PFSK-1 (cell line): ENCODE results near the gene SIMC1.
A peak's percentile ranks its signal among the peaks of the same experiment; 100 is the strongest.

Experiments used
- FOXP2 ChIP-seq: optimal IDR thresholded peaks from 2 replicates; pipeline ENCODE3; 2011; ENCODE audit warnings: borderline replicate concordance, control low read depth, inconsistent platforms; ENCODE audit not compliant: insufficient read depth; ENCODE audit errors: extremely low read length, extremely low read depth
- POLR2AphosphoS5 ChIP-seq: IDR thresholded peaks from 2 replicates; pipeline ENCODE4 v1.6.1; 2012; ENCODE audit warnings: low read depth, mild to moderate bottlenecking, control low read depth, low read length, moderate library complexity
- REST ChIP-seq, 2 experiments: IDR thresholded peaks; 2 replicates each; pipeline versions ENCODE4 v1.6.1 to v1.8.0; 2011 to 2012; ENCODE audit warnings: low read depth in 2 of 2, low read length in 2 of 2, control low read depth in 1 of 2, inconsistent platforms in 1 of 2, mild to moderate bottlenecking in 1 of 2, moderate library complexity in 1 of 2; ENCODE audit not compliant: insufficient read depth in 1 of 2
- SIN3A ChIP-seq: IDR thresholded peaks from 2 replicates; pipeline ENCODE4 v1.6.1; 2012; ENCODE audit warnings: mild to moderate bottlenecking, low read length, moderate library complexity, borderline replicate concordance; ENCODE audit not compliant: insufficient read depth
- TAF1 ChIP-seq: IDR thresholded peaks from 2 replicates; pipeline ENCODE4 v1.6.1; 2012; ENCODE audit warnings: low read length, control low read depth, borderline replicate concordance; ENCODE audit not compliant: insufficient read depth

Gene SIMC1

GRCh38 chr5:176381423-176381822 is 143.2 kb downstream of the SIMC1 start:
- TF ChIP-seq TAF1 (no peak), REST (IDR thresholded peaks at IDR 0.05; ENCODE audit: insufficient read depth in 1 of 2, low read depth in 2 of 2, low read length in 2 of 2) (no peak), SIN3A (no peak), POLR2AphosphoS5 (no peak), FOXP2 (no peak)

- TF ChIP-seq POLR2AphosphoS5 (no peak), TAF1 (no peak), SIN3A (no peak), FOXP2 (no peak)
Measured at GRCh38 chr5:176381979-176382378, 143.8 kb downstream of the SIMC1 start.

GRCh38 chr5:176382721-176383120 is 144.5 kb downstream of the SIMC1 start:
- TF ChIP-seq TAF1 = no peak
- no peak for TF ChIP-seq FOXP2
- no peak for TF ChIP-seq REST (IDR thresholded peaks at IDR 0.05; ENCODE audit: insufficient read depth in 1 of 2, low read depth in 2 of 2, low read length in 2 of 2)
- TF ChIP-seq SIN3A = no peak
- peak; percentile 56; the same call in 1 of the 2 replicates for TF ChIP-seq POLR2AphosphoS5

- TF ChIP-seq REST (IDR thresholded peaks at IDR 0.05; ENCODE audit: insufficient read depth in 1 of 2, low read depth in 2 of 2, low read length in 2 of 2) = no peak
- no peak for TF ChIP-seq FOXP2
- 0 out of 2 replicates have a peak, but pooled peaks have one; percentile 7 for TF ChIP-seq POLR2AphosphoS5
Measured at GRCh38 chr5:176383248-176383905, 145.2 kb downstream of the SIMC1 start.

- TF ChIP-seq POLR2AphosphoS5 (no peak), TAF1 (no peak), FOXP2 (no peak)
Measured at GRCh38 chr5:176383961-176384360, 145.7 kb downstream of the SIMC1 start.

- no peak for TF ChIP-seq TAF1
- TF ChIP-seq POLR2AphosphoS5 = no peak
- TF ChIP-seq FOXP2 = no peak
Measured at GRCh38 chr5:176384366-176384930, 146.2 kb downstream of the SIMC1 start.
